ENCODE data around the gene GRID2.

Gene GRID2

DNA sequence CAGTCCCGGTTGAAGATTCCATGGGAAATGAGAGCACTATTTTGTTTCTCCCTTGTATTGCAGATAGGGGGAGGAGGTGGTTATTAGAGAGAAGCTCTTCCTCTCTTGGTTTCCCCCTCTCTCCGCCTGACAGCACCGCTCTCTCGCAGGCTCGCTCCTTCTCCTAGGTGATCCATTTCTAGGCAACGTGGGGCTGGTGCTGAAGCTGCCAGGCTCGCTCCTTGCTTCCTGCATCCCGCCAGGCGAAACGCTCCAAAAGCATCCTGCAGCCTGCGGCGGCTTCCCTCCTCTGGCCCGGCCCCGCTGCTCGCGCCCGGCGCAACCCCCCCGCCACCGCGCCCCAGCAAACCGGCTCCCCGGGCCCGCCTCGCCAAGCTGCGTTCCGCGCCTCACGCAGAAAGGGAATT, at the start of gene GRID2:
Gene GRID2 (plus strand): TSS at position 346 of the 407 bp plus-strand sequence.
- Mint-ChIP-seq H3K4me3 (no peak within 1 kb of the TSS), H3K4me1 (peaks cover 4% of the 10 kb centered on the region), H3K36me3 (ENCODE audit: low read depth) (peaks cover 3% of the 10 kb centered on the region), H3K27ac (no peak within 1 kb of the TSS), H3K9me3 (no peaks in the 10 kb centered on the region), H3K27me3 (peaks cover 33% of the 10 kb centered on the region)
- no peak for DNase-seq
- ATAC-seq, result no peak

DNA sequence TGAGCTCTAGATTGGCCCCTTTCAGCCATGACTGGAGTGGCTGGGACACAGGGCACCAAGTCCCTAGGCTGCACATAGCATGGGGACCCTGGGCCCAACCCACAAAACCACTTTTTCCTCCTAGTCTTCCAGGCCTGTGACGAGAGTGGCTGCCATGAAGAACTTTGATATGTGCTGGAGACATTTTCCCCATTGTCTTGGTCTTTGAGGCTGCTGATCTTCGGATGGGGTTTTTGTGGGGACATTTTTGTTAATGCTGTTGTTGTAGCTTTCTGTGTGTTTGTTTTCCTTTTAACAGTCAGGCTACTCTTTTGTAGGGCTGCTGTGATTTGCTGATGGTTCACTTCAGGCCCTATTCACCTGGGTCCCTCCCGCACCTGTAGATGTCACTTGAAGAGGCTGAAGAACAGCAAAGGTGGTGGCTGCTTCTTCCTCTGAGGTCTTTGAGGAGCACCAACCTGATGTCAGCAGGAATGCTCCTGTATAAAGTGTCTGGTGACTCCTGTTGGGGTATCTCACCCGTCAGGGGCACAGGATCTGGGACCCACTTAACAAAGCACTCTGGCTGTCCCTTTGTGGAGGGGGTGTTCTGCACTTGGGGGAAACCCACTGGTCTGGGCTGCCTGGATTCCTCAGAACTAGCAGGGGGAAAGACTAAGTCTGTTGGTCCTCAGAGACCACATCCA, 49.6 kb upstream of the GRID2 start:
- H3K4me3 Mint-ChIP-seq, result no peak overlapping the region
- no peaks in the 10 kb centered on the region for H3K4me1 Mint-ChIP-seq
- ATAC-seq (no peak), DNase-seq (no peak)
- H3K9me3 Mint-ChIP-seq, result no peaks in the 10 kb centered on the region
- no peak overlapping the region for H3K27ac Mint-ChIP-seq
- H3K36me3 Mint-ChIP-seq (ENCODE audit: low read depth), result no peaks in the 10 kb centered on the region
- H3K27me3 Mint-ChIP-seq, result no peaks in the 10 kb centered on the region

DNA sequence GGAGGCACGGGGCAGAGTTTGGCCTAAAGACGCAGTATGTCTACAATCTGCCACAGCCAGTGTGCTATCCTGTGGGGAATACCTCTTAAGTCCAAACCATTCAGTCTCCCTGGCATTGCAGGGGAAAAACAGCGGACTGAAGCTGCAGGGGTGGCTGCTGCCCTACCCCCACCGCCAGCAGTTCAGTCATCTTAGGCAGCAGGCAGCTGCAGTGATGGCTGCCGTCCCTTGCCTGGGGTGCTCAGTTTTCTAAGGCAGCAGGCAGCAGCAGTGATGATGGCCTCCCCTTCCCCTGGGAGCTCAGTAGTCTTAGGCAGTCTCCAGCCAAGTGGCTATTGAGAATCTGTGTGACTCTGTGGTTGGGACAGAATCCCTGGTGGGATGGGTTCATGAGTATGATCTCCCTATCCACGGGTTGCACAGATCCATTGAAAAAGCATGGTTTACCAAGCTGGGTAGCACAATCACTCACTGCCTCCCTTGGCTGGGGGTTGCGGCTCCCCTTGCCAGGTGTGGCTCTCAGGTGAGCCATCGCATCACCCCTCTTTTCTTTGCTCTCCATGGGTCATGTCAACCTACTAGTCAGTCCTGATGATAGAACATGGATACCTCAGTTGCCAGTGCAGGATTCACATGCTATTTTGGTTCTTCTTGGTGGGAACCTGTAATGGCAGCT, 48.9 kb upstream of the GRID2 start:
- DNase-seq (no peak), ATAC-seq (no peak)
- peaks cover 2% of the 10 kb centered on the region for H3K27me3 Mint-ChIP-seq
- no peak overlapping the region for H3K4me3 Mint-ChIP-seq
- no peaks in the 10 kb centered on the region for H3K36me3 Mint-ChIP-seq (ENCODE audit: low read depth)
- H3K4me1 Mint-ChIP-seq, result no peaks in the 10 kb centered on the region
- no peak overlapping the region for H3K27ac Mint-ChIP-seq
- H3K9me3 Mint-ChIP-seq, result no peaks in the 10 kb centered on the region

DNA sequence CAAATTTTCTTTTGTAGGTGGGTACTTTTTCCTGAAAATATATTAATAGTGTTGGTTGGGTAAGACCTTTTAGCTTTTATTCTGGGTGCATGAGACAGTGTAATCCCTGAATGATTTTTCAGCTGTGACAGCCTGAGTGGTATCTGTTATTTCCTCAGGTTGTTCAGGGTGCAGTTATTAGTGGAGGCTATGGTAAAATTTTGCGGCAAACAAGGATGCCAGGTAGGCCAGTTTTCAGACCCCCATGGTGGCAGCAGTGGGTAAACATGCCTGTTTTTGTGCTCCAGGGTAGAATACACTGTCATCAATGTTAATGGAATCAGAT, 47.9 kb upstream of the GRID2 start:
- Mint-ChIP-seq H3K27ac (no peak overlapping the region), H3K9me3 (no peaks in the 10 kb centered on the region), H3K36me3 (ENCODE audit: low read depth) (no peaks in the 10 kb centered on the region), H3K27me3 (peaks cover 2% of the 10 kb centered on the region), H3K4me1 (no peaks in the 10 kb centered on the region), H3K4me3 (no peak overlapping the region)
- ATAC-seq (no peak), DNase-seq (no peak)

- Mint-ChIP-seq H3K9me3 (no peaks in the 10 kb centered on the region), H3K36me3 (ENCODE audit: low read depth) (no peaks in the 10 kb centered on the region), H3K27ac (no peak overlapping the region), H3K4me1 (no peaks in the 10 kb centered on the region), H3K27me3 (peaks cover 2% of the 10 kb centered on the region), H3K4me3 (no peak overlapping the region)
- ATAC-seq, result no peak
- DNase-seq, result no peak
Observed at GRCh38 chr4:92257931-92258857, 45.6 kb upstream of the GRID2 start.

- Mint-ChIP-seq H3K9me3 (no peaks in the 10 kb centered on the region), H3K36me3 (ENCODE audit: low read depth) (no peaks in the 10 kb centered on the region), H3K4me3 (no peak overlapping the region), H3K27ac (no peak overlapping the region), H3K4me1 (no peaks in the 10 kb centered on the region), H3K27me3 (peaks cover 2% of the 10 kb centered on the region)
- ATAC-seq (no peak), DNase-seq (no peak)
Observed at GRCh38 chr4:92261256-92261655, 42.5 kb upstream of the GRID2 start.

- no peaks in the 10 kb centered on the region for H3K36me3 Mint-ChIP-seq (ENCODE audit: low read depth)
- no peak overlapping the region for H3K4me3 Mint-ChIP-seq
- no peaks in the 10 kb centered on the region for H3K9me3 Mint-ChIP-seq
- no peak overlapping the region for H3K27ac Mint-ChIP-seq
- peaks cover 2% of the 10 kb centered on the region for H3K27me3 Mint-ChIP-seq
- H3K4me1 Mint-ChIP-seq, result no peaks in the 10 kb centered on the region
- ATAC-seq (no peak), DNase-seq (no peak)
Observed at GRCh38 chr4:92262371-92262770, 41.4 kb upstream of the GRID2 start.

GRCh38 chr4:92263010-92263409, 40.8 kb upstream of the GRID2 start:
- H3K27ac Mint-ChIP-seq, result no peak overlapping the region
- no peak for ATAC-seq

DNA sequence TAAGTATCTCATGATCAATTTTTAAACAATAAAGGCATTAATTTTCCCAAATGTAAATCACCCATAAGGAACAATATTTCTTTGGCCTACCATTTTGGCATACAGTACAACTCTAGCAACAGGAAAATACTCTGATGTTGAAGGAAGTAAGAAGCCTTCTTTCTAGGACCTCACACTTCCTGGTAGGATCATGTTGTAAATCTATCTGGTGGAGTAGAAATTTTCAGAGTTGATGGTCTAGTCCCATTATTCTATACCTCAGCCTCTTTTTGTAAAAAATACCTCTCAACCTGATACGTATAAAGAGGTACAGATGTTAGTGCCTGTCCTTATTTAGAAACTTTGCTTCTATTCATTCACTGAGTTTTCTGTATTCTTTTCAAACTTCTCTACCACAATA, 40.2 kb upstream of the GRID2 start:
- peaks cover 5% of the 10 kb centered on the region for H3K9me3 Mint-ChIP-seq
- ATAC-seq, result no peak
- DNase-seq, result no peak
- H3K4me1 Mint-ChIP-seq, result no peaks in the 10 kb centered on the region
- no peak overlapping the region for H3K27ac Mint-ChIP-seq
- no peak overlapping the region for H3K4me3 Mint-ChIP-seq
- peaks cover 2% of the 10 kb centered on the region for H3K27me3 Mint-ChIP-seq
- H3K36me3 Mint-ChIP-seq (ENCODE audit: low read depth), result no peaks in the 10 kb centered on the region

More at GRCh38 chr4:92263010-92263409, 40.8 kb upstream of the GRID2 start:
- H3K9me3 Mint-ChIP-seq, result no peaks in the 10 kb centered on the region
- DNase-seq, result no peak
- H3K36me3 Mint-ChIP-seq (ENCODE audit: low read depth), result no peaks in the 10 kb centered on the region
- no peaks in the 10 kb centered on the region for H3K4me1 Mint-ChIP-seq
- H3K27me3 Mint-ChIP-seq, result peaks cover 2% of the 10 kb centered on the region
- H3K4me3 Mint-ChIP-seq, result no peak overlapping the region

- H3K9me3 Mint-ChIP-seq, result peaks cover 7% of the 10 kb centered on the region
- no peak overlapping the region for H3K27ac Mint-ChIP-seq
- H3K4me3 Mint-ChIP-seq, result no peak overlapping the region
- no peak for ATAC-seq
- DNase-seq, result no peak
- H3K4me1 Mint-ChIP-seq, result no peaks in the 10 kb centered on the region
- H3K36me3 Mint-ChIP-seq (ENCODE audit: low read depth), result no peaks in the 10 kb centered on the region
- peaks cover 2% of the 10 kb centered on the region for H3K27me3 Mint-ChIP-seq
Observed at GRCh38 chr4:92264163-92264562, 39.6 kb upstream of the GRID2 start.

- no peaks in the 10 kb centered on the region for H3K27me3 Mint-ChIP-seq
- H3K27ac Mint-ChIP-seq, result no peak overlapping the region
- ATAC-seq (no peak), DNase-seq (no peak)
- no peaks in the 10 kb centered on the region for H3K36me3 Mint-ChIP-seq (ENCODE audit: low read depth)
- H3K4me3 Mint-ChIP-seq, result no peak overlapping the region
- H3K4me1 Mint-ChIP-seq, result no peaks in the 10 kb centered on the region
- peaks cover 7% of the 10 kb centered on the region for H3K9me3 Mint-ChIP-seq
Observed at GRCh38 chr4:92265021-92265420, 38.7 kb upstream of the GRID2 start.

- no peaks in the 10 kb centered on the region for H3K27me3 Mint-ChIP-seq
- H3K36me3 Mint-ChIP-seq (ENCODE audit: low read depth), result no peaks in the 10 kb centered on the region
- H3K27ac Mint-ChIP-seq, result no peak overlapping the region
- no peak overlapping the region for H3K4me3 Mint-ChIP-seq
- H3K4me1 Mint-ChIP-seq, result no peaks in the 10 kb centered on the region
- no peak for DNase-seq
- no peak for ATAC-seq
- peaks cover 7% of the 10 kb centered on the region for H3K9me3 Mint-ChIP-seq
Observed at GRCh38 chr4:92265798-92266197, 38.0 kb upstream of the GRID2 start.

DNA sequence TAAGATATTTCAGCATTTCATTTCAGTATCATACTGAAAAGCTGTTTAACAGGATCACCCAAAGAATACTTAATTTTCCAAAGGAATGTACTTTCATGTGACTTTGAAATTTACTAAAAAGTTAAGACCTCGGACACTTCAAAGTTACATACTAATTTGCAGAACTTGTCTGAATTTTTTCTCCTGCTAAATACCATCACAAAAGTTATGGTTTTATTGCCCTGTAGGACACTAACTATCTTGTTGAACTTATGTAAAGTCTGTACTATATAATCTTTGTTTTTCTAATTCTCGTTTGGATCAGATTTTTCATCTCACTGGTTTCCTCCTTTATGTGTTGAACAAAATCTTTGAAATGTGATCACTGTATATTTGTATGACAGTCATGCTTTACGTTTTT, 37.2 kb upstream of the GRID2 start:
- Mint-ChIP-seq H3K36me3 (ENCODE audit: low read depth) (no peaks in the 10 kb centered on the region), H3K9me3 (peaks cover 7% of the 10 kb centered on the region), H3K4me3 (no peak overlapping the region), H3K27ac (no peak overlapping the region), H3K4me1 (no peaks in the 10 kb centered on the region), H3K27me3 (no peaks in the 10 kb centered on the region)
- no peak for DNase-seq
- ATAC-seq, result no peak

GRCh38 chr4:92268642-92269041, 35.1 kb upstream of the GRID2 start:
- H3K4me3 Mint-ChIP-seq, result no peak overlapping the region
- ATAC-seq (no peak), DNase-seq (no peak)
- no peaks in the 10 kb centered on the region for H3K4me1 Mint-ChIP-seq
- no peak overlapping the region for H3K27ac Mint-ChIP-seq
- no peaks in the 10 kb centered on the region for H3K36me3 Mint-ChIP-seq (ENCODE audit: low read depth)
- H3K9me3 Mint-ChIP-seq, result peaks cover 7% of the 10 kb centered on the region
- no peaks in the 10 kb centered on the region for H3K27me3 Mint-ChIP-seq

DNA sequence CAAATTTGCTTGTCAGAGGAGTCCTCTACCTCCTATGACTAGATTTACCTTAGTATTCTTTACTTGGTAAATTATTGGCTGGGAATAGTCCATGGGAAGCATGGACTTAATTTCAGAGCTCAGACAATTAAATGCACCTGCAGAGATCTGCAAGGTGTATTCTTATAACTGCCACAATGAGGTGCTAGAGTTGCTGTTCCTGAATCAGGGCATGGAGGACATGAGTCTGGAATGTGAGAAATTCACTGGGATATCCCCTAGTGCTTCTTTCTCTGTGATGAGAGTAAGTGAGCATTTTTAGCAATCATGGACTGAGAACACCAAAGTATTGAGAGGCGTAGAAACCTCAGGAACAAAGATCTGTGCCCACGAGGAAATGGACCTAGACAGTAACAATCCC, 32.9 kb upstream of the GRID2 start:
- Mint-ChIP-seq H3K4me1 (no peaks in the 10 kb centered on the region), H3K36me3 (ENCODE audit: low read depth) (no peaks in the 10 kb centered on the region), H3K27me3 (no peaks in the 10 kb centered on the region), H3K27ac (no peak overlapping the region), H3K4me3 (no peak overlapping the region), H3K9me3 (peaks cover 7% of the 10 kb centered on the region)
- ATAC-seq, result no peak
- DNase-seq, result no peak

Data from activated naive CD8-positive, alpha-beta T cell treated with anti-CD3 and anti-CD28 coated beads, Interleukin-2, amount 50 U/mL, for 24 hours (primary cell).